ENCODE data around the gene SLC9A9.

SLC9A9 gene

DNA sequence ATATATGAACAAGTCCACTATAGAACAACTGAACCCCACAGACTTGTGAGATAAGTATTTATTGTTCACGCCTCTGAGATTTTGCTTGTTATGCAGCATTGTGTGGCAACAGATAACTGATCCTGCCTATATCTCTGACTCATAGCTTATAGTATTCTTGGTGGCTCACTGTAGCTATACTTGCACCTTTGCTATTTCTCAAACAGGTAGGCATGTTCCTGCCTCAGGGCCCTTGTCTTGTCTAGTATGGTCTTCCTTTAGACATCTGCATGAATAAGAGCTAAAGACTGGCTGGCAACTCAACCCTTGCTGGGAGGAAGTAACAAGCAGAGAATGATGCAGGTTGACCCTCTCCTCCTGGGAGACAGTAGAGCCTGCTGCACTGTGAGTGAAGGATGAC is 472.6 kb downstream of the SLC9A9 start:
- Histone ChIP-seq H3K9me3 (0 out of 2 replicates have a peak, but pooled peaks cover 2% of the 10 kb centered on the region), H3K9ac (no peak overlapping the region), H3K4me2 (no peak overlapping the region), H4K20me1 (no peaks in the 10 kb centered on the region), H3K4me1 (no peaks in the 10 kb centered on the region), H3K4me3 (no peak overlapping the region), H3K27ac (no peak overlapping the region), H3K36me3 (no peaks in the 10 kb centered on the region), H3K27me3 (no peaks in the 10 kb centered on the region)
- TF ChIP-seq Cebpa-rat (IDR thresholded peaks at IDR 0.05), result no peak

DNA sequence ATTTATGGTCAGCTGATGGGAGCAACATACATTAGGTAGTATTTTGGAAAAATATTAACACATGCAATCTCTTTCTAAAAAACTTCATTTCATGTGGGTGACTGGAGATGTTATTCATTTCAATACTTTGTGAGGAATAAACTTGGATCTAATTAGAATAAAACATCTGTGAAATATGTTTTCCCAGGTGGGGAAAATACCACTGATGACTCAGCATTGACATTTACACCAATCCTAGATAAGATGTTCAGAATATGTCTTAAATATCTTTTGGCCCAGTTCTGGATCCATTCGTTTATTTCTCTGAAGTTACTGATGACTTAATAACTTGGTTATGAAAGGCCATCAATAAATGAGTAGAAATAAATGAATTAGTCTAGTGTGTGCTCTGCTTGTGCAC is 481.1 kb downstream of the SLC9A9 start:
- Histone ChIP-seq H3K27ac (no peak overlapping the region), H3K9ac (no peak overlapping the region)
- no peak for TF ChIP-seq Cebpa-rat (IDR thresholded peaks at IDR 0.05)

DNA sequence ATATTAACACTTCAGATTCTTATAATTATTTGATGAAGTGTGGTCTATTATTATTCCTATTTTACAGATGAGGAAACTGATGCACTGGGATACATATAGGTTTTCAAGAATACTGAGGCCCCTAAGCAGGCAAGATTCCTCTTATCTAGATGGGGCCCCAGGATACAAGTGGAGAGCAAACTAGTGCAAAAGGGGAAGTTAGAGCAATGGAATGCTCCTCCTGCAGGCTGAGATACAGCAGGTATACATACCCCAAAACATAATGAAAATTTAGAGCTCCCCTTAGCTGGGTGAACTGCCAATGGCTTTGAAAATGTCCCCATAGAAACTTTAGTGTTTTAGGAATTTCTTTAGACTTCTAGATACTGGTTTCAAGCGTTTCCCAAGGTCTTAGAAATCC is 481.6 kb downstream of the SLC9A9 start:
- Histone ChIP-seq H3K9me3 (no peaks in the 10 kb centered on the region), H3K4me1 (peaks cover 25% of the 10 kb centered on the region), H3K4me3 (no peak overlapping the region), H3K27me3 (no peaks in the 10 kb centered on the region), H4K20me1 (no peaks in the 10 kb centered on the region), H3K9ac (no peak overlapping the region), H3K36me3 (no peaks in the 10 kb centered on the region), H3K4me2 (no peak overlapping the region), H3K27ac (no peak overlapping the region)
- no peak for TF ChIP-seq Cebpa-rat (IDR thresholded peaks at IDR 0.05)

More for the DNA sequence above, 481.1 kb downstream of the SLC9A9 start:
- Histone ChIP-seq H3K36me3 (no peaks in the 10 kb centered on the region), H3K4me2 (no peak overlapping the region), H4K20me1 (no peaks in the 10 kb centered on the region), H3K9me3 (no peaks in the 10 kb centered on the region), H3K4me1 (peaks cover 24% of the 10 kb centered on the region), H3K4me3 (no peak overlapping the region), H3K27me3 (no peaks in the 10 kb centered on the region)

DNA sequence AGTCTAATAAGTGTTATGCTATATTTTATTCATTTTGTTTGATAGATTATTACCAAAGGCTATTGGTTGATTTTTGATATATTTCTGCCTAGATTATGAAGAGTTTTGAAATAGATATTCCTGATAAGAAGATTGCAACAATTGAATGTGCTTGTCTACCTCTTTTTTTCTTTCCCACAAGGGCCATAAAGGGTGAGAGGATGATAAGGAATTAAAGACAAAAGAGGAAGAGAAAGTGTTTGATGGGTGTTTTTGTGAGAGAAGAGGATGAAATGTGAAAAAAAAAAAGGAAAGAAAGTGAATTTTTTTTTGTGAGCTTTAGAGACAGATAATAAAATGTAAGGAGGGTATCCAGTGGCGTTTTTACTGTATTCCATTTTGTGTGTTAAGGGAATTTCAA is 484.3 kb downstream of the SLC9A9 start:
- H3K9ac ChIP-seq, result no peak overlapping the region
- no peaks in the 10 kb centered on the region for H4K20me1 ChIP-seq
- H3K36me3 ChIP-seq, result no peaks in the 10 kb centered on the region
- no peaks in the 10 kb centered on the region for H3K9me3 ChIP-seq
- no peaks in the 10 kb centered on the region for H3K27me3 ChIP-seq
- peaks cover 25% of the 10 kb centered on the region for H3K4me1 ChIP-seq
- peak overlapping the region; percentile 62 for H3K4me2 ChIP-seq
- no peak overlapping the region for H3K27ac ChIP-seq
- no peak overlapping the region for H3K4me3 ChIP-seq
- TF ChIP-seq Cebpa-rat (IDR thresholded peaks at IDR 0.05), result no peak

DNA sequence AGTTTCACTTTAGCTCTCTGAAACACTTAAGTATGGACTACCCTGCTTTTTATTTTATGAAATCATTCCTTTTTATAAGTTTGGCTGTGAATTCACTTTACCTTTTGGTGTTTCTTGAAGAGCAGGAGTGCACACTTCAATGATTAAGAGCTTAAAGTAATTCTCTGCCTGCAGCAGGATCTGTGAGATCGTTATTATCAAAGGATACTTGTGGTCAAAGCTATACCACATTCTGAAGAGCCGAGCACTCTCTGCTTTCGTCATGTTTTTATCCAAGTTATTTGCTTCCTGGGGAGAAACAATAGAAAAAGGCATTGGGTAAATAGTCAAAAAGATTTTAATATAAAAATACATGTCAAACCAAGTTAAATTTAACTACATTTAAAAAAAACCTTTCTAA is 485.0 kb downstream of the SLC9A9 start:
- no peaks in the 10 kb centered on the region for H3K27me3 ChIP-seq
- H3K4me2 ChIP-seq, result peak overlapping the region; percentile 62
- H3K9ac ChIP-seq, result no peak overlapping the region
- H3K27ac ChIP-seq, result peak overlapping the region; percentile 15; the same call in 1 of the 2 replicates
- H3K4me3 ChIP-seq, result no peak overlapping the region
- H3K9me3 ChIP-seq, result no peaks in the 10 kb centered on the region
- no peaks in the 10 kb centered on the region for H4K20me1 ChIP-seq
- peaks cover 25% of the 10 kb centered on the region for H3K4me1 ChIP-seq
- no peaks in the 10 kb centered on the region for H3K36me3 ChIP-seq
- no peak for TF ChIP-seq Cebpa-rat (IDR thresholded peaks at IDR 0.05)

DNA sequence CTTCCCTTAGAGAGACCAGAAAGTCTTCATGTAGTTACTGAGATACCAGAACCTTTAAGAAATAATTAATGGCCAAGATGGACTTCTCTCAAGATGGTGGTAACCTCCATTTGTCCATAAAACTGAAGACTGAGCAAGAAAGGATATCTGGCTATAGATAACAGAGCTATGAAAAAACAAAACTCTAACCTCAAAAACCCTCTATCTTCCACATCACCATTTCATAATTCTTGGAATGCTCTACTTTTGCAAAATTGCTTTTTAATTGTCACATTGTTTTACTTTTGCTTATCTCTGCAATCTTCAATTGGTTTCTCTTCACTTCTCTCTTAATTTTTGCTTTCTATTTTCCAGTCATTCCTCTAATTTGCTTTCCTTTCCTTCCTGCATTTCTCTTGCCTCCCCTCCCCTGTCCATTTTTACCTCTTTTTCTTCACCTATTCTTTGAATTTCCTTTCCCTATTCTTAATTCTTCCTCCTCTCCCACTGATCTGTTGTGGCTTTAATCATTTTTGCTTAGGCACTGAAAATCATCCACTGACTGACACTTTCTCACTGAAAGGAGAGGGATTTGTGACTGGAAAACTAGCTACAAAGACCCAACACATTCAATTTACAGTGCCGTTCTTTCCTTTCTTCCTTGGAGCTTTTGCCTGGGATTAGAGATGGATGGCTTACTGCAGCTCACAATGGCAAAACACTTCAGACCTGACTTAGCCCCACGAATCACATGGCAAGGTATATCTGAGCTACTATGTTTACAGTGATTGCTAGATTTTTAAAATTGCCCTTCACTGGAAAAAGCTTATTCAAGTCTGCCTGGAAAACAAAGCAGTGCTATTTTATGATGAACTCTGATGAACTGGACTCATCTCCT is 485.9 kb downstream of the SLC9A9 start:
- H3K27me3 ChIP-seq, result no peaks in the 10 kb centered on the region
- H4K20me1 ChIP-seq, result no peaks in the 10 kb centered on the region
- peak overlapping the region; percentile 62 for H3K4me2 ChIP-seq
- no peaks in the 10 kb centered on the region for H3K36me3 ChIP-seq
- no peak overlapping the region for H3K4me3 ChIP-seq
- peaks cover 25% of the 10 kb centered on the region for H3K4me1 ChIP-seq
- H3K9me3 ChIP-seq, result no peaks in the 10 kb centered on the region
- H3K27ac ChIP-seq, result peak overlapping the region; percentile 15; the same call in 1 of the 2 replicates
- no peak overlapping the region; the same call in 1 of the 2 replicates for H3K9ac ChIP-seq
- no peak for TF ChIP-seq Cebpa-rat (IDR thresholded peaks at IDR 0.05)

DNA sequence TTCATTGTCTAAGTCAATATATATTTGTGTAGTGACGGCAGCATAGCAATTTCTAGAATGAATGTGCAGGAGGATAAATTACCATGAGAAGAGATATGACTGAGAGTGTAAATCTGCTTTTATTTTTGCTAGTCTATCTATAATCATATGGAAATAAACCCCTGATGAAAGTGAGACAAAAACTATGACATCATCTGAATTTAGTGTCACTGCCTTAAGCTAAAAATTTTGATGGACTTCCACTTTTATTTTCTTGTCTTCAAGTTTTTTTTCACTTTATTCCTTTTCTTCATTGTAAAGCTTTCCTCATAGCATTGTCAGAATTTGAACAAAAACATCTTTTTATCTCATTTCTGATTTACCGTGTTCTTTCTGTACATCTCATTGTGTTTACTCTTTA is 486.7 kb downstream of the SLC9A9 start:
- TF ChIP-seq Cebpa-rat (IDR thresholded peaks at IDR 0.05), result no peak
- Histone ChIP-seq H3K4me1 (peaks cover 25% of the 10 kb centered on the region), H3K9ac (no peak overlapping the region), H3K27me3 (no peaks in the 10 kb centered on the region), H4K20me1 (no peaks in the 10 kb centered on the region), H3K9me3 (no peaks in the 10 kb centered on the region), H3K27ac (no peak overlapping the region), H3K4me2 (no peak overlapping the region), H3K4me3 (no peak overlapping the region), H3K36me3 (no peaks in the 10 kb centered on the region)

DNA sequence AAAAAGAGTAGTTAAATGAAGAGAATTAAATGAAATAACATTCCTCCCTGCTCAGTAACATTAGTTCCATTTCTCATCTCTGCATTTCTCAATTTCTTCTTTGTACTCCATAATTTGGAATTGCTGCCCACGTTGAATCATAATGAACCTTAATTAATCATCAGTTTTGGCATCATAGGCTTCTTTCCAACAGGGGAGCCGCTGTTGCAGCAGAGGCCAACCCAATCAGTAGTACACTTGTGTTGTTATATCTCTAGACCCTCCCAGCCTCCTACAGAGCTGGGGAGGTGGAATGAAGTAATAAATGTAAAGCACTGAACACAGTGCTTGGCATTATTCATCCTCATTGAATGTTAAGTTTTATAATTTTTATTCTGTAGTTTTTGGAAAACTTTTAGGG is 488.0 kb downstream of the SLC9A9 start:
- Histone ChIP-seq H3K4me1 (peaks cover 25% of the 10 kb centered on the region), H3K4me3 (no peak overlapping the region)
- TF ChIP-seq Cebpa-rat (IDR thresholded peaks at IDR 0.05), result no peak

DNA sequence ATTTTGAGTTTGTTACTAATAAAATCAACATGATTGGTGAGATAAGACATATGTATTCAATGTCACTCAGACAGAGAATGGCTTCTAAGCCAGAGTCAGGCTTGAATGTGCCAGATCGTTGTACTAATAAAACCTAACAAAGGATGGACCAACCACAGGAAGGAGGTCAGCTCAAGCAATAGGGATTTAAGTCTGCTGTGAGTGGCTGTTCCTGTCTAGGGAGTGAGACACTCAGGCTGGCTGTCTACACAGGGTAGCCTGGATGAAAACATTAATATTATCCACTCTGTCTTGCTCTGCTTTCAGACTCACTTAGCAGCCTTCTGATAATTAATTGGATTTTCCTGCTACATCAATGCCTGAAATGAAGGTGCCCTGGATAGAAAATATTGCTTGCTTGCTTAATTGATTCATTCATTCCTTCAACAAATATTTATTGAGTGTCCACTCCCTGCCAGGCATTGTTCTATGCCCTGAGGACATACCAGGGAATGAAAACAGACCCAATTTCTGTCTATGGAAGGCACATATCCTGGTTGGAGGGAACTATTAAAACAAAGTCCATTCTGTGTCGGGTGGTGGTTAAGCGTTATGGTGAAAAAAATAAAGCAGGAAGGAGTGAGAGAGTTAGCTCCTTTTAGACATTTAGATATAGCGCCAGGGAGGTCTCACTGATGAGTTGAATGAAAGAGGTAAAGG is 489.3 kb downstream of the SLC9A9 start:
- Histone ChIP-seq H3K4me2 (no peak overlapping the region), H3K9ac (no peak overlapping the region), H3K27me3 (no peaks in the 10 kb centered on the region), H3K27ac (no peak overlapping the region), H3K4me3 (no peak overlapping the region), H3K36me3 (no peaks in the 10 kb centered on the region), H3K9me3 (no peaks in the 10 kb centered on the region), H3K4me1 (peaks cover 18% of the 10 kb centered on the region), H4K20me1 (no peaks in the 10 kb centered on the region)
- no peak for TF ChIP-seq Cebpa-rat (IDR thresholded peaks at IDR 0.05)

More for the DNA sequence above, 488.0 kb downstream of the SLC9A9 start:
- Histone ChIP-seq H3K27ac (no peak overlapping the region), H3K9me3 (no peaks in the 10 kb centered on the region), H3K4me2 (no peak overlapping the region), H4K20me1 (no peaks in the 10 kb centered on the region), H3K36me3 (no peaks in the 10 kb centered on the region), H3K9ac (no peak overlapping the region), H3K27me3 (no peaks in the 10 kb centered on the region)

DNA sequence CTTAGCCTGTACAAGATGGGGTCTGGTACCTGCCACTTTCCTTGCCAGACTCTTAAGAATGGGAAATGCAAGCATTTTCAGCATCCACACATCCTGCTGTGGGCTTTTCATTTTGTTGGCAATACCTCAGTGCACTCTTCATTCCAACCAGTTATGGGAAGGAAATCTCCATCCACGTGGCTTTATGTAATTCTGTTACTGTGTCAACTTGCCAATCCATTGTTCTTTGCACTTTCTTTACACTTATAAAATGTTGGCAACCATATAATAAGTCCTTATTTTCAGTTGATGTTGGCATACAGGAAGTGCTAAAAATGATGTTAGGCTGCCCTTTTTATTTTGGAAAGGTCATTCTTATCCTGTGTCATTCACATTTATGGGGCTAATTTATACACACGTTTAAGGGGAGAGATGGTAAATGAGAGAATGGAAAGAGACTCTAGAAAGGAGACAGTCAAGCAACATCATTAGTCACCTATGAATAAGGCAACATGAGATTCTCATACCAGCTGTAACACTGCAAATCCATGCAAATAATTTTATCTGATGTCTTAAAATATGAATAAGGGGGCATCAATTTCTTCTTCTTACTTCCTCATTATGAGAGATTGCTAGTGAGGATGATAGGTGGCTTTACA is 490.0 kb downstream of the SLC9A9 start:
- H3K9ac ChIP-seq, result no peak overlapping the region
- no peaks in the 10 kb centered on the region for H4K20me1 ChIP-seq
- no peak overlapping the region for H3K4me3 ChIP-seq
- peaks cover 12% of the 10 kb centered on the region for H3K4me1 ChIP-seq
- no peaks in the 10 kb centered on the region for H3K9me3 ChIP-seq
- no peak overlapping the region for H3K4me2 ChIP-seq
- no peak overlapping the region for H3K27ac ChIP-seq
- TF ChIP-seq Cebpa-rat (IDR thresholded peaks at IDR 0.05), result no peak
- no peaks in the 10 kb centered on the region for H3K27me3 ChIP-seq
- H3K36me3 ChIP-seq, result no peaks in the 10 kb centered on the region
